Right forelimb (tissue), 1 donor: ENCODE measurements around the gene CST9L.
"Not testable (repeated sequence)": the region's sequence is repeated elsewhere in the genome, so short reads cannot be mapped to it uniquely, and the experiment has no call there.

Experiments used
- DNase-seq: peaks from one replicate; pipeline ENCODE4 v3.0.0-alpha.2; 2018

Gene CST9L

DNA sequence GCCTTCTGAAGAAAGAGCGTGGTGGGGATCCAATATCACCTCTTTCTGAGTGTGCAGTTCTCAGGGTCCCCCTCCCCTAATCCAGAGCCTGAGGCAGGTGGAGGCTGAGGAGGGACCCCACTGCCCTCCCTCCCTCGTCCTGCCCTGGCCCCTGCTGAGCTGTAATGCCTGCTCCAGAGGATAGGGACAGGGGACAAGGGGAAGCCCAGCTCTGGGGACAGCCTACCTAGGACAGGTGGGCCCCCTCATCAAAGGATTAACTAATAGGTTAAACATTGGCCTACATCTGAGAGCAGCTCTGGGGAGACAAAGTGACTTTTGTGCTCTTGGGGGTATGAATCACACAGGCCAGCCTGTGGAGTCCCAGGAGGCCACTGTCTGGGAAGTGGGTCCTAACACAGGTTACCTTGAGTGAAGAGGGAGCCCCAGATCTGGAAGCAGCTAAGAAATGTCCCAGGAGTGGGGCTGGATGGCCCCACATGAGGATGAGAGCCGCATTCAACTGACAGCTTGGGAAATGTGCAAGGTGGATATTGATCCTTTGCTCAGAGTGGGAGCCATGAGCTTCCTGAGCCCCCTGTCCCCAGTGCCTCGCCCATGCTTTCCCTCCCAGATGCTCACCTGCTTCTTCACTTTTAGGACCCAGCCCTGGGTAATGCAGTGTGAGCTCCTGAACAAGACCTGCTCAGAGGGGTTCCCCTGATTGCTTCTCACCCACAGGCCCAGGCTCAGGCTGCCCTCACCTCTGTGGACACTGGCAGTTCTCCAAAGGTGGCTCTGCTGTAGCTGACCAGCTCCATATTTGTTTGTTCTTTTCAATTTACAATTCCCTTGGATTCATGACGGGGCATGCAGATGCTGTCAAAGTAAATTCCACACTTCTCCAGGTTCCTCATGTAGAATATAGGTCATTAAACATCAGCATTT, 17.8 kb upstream of the CST9L start:
- no peak for DNase-seq

DNA sequence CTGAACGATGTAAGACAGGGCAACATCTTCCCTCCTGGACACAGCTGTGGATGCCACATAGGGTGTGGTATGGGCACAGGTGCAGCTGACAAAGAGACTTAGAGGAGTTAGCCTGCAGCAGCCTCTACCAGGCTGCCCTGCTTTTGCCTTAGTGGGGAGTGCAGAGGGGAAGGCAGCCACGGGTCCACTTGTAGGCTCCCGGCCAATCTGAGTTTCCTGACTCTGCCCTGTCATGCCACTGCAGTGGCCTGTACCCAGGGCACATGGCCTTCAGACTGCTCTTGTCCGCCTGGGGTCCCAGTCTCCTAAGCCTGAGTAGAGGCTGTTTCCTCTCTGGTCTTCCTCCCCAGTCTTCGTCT, 17.1 kb upstream of the CST9L start:
- DNase-seq: no peak

- DNase-seq: no peak
Observed at GRCh38 chr20:23584434-23585199, 16.3 kb upstream of the CST9L start.

DNA sequence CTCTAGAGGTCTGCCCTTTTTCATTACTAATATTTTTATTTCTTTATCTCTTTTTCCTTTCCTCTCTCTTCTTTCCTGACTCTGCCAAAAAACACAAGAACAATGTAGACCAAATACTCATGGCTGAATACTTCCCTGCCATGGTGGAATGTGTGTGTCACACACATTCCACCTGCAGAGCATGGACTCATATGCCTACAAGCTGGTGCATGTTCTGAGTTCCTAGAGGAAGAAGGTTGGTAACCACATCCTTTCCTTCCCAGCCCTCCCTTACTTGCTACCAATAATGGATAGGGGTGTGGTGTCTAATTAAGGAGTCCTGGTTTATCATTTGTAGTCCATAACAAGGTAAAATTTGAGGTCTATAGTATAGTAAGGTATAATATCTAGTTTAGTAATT, 15.2 kb upstream of the CST9L start:
- no peak for DNase-seq

DNA sequence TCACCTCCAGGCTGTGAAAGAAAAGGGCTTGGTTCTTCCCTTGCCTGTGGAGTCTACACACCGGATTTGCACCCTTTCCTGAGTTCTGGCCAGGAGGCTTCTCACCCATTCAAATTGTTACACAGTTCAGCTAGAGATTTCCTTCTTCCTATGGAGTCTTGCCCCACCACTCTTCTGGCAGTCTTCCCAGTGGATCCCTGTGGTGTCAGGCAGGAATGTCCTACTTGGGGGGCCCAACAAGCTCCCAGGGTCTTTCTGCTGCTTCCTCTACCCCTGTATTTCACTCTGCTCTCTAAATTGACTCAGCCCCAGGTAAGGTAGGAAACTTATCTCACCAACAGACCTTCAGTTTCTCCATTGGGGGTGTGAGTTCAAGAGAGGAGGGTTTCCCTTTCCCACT, 14.0 kb upstream of the CST9L start:
- no peak for DNase-seq

- DNase-seq: not testable (repeated sequence)
Observed at GRCh38 chr20:23581833-23582232, 13.5 kb upstream of the CST9L start.

- DNase-seq: no peak
Observed at GRCh38 chr20:23574977-23575376, 6.7 kb upstream of the CST9L start.

DNA sequence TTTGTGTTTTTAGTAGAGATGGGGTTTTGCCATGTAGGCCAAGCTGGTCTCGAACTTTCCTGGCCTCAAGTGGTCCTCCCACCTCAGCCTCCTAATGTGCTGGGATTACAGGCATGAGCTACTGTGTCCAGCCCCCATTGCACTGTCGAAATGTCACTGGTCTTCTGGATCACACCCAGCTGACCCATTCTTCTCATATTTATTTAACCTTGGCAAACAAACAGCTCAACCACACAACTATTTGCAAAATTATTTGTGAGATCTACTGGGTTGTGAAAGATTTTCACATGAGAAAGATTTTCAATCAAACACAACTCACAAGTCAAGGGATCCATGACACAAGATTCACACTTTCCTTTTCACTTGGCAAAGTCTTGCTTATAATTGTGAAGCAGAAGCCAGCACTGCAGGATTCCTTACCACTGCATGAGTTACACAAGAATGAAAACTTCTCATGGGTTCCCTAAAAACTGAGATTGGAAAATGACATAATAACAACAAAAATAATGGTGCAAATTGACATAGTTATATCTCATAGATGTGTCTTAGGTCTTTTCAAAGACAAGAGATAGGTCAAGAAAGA, 2.0 kb upstream of the CST9L start:
- no peak for DNase-seq

DNA sequence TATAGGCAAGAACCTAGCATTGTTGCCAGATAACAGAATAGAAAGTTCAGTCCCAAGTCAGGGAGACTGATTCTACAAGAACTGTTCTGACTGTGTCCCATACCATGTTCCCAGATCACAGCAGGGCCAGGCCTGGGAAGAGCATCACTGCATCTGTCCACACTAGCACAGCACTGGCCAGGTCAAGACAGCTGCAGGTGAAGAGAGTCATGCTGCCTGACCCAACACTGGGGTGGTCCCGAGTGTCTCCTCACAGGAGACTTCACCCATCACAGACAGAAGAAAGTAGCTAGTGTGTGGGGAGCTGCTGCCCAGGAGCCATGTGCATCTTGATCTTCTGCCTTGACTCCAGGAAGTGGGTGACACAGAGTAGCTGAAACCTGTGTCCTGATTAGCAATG, 1.3 kb upstream of the CST9L start:
- no peak for DNase-seq

DNA sequence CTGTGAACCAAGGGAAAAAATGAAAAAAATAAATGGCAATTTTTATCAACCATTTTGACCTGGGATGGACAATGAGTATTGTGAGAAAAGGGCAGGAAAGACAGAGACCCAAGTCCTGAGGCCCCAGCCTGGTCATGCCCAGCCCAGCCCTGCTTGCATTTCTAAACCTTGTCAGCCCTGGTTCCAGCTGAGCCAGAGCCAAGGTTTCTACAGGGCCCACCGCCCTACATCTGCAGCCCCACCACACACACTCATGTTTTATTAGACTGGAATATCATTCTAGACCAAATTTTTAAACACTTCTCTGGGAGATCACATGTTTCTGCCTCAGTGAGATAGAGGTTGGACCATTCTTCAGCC, 667 bp upstream of the CST9L start:
- DNase-seq: no peak

DNA sequence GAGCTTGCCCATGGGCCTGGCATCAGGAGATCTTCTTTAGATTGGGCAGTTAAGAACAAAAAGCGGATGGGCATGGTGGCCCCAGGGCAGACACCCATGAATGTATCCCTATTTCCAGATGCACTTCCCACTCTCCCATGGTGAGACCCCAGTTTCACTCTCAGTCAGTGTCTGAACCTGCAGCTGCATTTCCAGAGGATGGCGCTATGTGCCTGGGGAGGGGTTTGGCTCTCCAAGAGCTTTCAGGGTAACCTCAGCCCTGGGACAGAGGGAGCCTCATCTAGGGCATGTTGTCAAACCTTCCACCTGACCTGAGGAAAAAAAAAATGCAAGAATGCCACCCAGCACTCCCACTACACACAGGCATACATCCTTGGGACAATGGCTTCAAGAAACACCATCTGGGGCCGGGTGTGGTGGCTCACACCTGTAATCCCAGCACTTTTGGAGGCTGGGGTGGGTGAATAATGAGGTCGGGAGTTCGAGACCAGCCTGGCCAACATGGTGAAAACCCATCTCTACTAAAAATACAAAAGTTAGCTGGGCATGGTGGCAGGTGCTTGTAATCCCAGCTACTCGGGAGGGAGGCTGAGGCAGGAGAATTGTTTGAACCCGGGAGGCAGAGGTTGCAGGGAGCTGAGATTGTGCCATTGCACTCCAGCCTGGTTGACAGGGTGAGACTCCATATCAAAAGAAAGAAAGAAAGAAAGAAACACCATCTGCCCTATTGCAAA, 1.9 kb downstream of the CST9L start:
- DNase-seq: no peak

DNA sequence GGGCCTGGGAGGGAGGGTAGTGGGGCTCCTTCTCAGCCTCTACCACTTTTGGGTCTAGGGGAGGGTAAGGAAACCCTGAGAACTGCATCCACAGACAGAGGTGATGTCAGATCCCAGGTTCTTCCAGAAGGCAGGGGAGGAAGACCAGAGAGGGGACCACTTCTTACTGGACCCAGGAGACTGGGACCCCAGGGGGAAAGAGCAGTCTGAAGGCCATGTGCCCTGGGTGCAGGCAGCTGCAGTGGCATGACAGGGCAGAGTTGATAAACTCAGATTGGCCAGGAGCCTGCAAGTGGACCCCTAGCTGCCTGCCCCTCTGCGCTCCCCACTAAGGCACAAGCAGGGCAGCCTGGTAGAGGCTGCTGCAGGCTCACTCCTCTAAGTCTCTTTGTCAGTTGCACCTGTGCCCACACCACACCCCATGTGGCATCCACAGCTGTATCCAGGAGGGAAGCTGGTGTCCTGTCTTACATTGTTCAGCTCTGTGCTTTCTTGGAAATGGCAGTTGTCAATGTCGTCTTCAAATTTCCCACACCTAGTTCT, 2.7 kb downstream of the CST9L start:
- DNase-seq: no peak

DNA sequence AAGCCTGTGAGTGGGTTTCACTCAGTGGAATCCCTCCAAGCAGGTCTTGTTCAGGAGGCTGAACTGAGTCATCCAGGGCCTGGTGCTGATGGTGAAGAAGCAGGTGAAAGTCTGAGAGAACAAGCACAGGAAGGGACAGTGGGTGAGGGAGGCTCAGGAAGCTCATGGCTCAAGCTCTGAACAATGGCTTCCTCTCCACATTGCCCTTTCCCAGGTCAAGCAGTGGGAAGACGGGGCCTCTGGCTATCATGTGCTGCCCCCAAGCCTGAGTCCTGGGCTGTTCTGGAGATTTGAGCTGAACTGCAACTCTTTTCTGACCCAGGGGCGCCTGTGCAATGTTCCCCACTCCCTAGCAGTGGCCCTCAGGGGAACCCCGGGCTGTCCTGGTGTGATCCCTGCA, 3.4 kb downstream of the CST9L start:
- DNase-seq: no peak

DNA sequence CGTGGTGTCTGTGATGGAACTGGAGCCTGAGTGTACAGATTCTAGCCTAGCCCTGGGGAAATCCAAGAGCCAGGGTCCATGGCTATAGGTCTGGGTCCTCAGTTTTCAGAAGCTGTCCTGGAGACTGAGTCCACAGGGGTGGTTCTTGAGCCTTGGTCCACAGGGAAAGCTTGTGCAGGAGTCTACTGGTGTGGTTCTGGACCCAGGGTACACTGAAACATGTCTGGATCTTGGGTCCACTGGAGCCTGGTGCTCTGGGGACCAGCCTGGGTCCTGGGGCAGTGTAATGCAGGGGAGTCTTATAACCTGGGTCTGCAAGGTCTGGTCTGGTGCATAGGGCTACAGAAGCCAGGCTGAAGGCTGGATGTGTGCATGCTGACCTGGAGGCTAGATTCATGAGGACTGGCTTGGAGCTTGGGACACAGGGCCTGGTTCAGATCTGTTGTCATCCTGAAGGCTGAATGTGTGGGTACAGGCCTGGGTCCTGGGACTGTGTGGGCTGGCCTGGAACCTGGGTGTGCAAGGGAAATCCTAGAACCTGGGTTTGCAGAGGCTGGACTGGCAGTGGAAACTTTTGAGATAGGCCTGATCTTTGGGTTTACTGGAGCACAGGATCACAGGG, 5.5 kb downstream of the CST9L start:
- DNase-seq: no peak

DNA sequence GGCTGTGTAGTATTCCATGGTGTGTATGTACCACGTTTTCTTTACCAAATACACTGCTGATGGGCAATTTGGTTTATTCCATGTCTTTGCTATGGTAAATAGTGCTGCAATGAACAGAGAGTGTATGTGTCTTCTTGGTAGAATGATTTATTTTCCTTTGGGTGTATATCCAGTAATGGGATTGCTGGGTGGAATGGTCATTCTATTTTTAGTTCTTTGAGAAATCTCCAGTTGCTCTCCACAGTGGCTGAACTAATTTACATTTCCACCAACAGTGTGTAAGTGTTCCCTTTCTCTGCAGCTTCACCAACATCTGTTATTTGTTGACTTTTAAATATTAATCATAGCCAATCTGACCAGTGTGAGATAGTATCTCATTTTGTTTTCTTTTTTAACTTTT, 13.9 kb downstream of the CST9L start:
- no peak for DNase-seq

GRCh38 chr20:23551786-23552185, 16.5 kb downstream of the CST9L start:
- no peak for DNase-seq

- DNase-seq: no peak
Observed at GRCh38 chr20:23551383-23551782, 16.9 kb downstream of the CST9L start.

GRCh38 chr20:23550227-23550626, 18.1 kb downstream of the CST9L start:
- DNase-seq: no peak

GRCh38 chr20:23548408-23548807, 19.9 kb downstream of the CST9L start:
- no peak for DNase-seq

GRCh38 chr20:23547613-23548012, 20.7 kb downstream of the CST9L start:
- DNase-seq: no peak

DNA sequence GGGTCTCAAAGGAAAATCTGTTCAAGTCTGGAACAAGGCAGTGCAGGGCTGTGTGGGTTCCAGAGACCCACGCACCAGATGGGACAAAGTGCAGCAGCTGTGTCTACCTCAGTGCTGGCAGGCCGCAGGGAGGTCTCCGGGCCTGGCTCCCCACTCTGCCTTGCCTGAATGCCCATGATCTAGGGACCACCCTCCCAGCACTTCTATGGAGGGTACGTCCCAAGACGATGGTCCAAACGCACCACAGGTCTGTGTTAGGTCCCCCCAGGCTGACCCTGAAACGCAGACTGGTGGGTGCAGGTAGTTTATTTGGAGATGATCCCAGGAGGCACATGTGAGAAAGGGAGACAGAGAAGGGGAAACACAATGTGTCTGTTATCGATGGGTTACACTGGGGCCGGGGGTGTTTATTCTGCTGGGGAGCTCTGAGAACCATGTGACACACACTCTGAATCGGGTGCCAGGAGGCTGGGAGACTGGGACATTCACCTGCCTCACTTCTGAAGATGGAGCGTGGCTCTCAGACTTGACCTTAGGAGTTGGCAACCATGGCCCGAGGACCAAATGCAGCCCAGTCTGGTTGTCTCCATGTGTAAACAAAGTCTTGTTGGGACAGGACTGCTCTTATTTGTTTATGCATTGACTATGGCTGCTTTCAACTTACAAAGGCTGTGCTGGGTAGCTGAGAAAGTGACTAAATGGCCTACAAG, 21.7 kb downstream of the CST9L start:
- DNase-seq: no peak

GRCh38 chr20:23544133-23544532, 24.2 kb downstream of the CST9L start:
- DNase-seq: no peak
